A673 (cell line): Measurements from ENCODE around the gene DZIP1.

Experiments used
- EZH2 ChIP-seq: fragments of 200-600 bp; sonication (generic); IDR thresholded peaks from 2 replicates; pipeline ENCODE4 v1.6.1; 2017; ENCODE audit warnings: borderline replicate concordance, low read depth, mild to moderate bottlenecking, mixed read lengths, antibody characterized with exemption, low read length; ENCODE audit not compliant: poor library complexity, severe bottlenecking
- TF ChIP-seq, protein P1 (sequence below): fragments of 300-800, 200-600 bp; sonication (generic); conservative IDR thresholded peaks from 2 replicates; pipeline ENCODE4 v1.5.1; 2017; ENCODE audit warnings: low read depth, mild to moderate bottlenecking, antibody characterized with exemption, low read length, moderate library complexity, mixed read lengths

DNA sequence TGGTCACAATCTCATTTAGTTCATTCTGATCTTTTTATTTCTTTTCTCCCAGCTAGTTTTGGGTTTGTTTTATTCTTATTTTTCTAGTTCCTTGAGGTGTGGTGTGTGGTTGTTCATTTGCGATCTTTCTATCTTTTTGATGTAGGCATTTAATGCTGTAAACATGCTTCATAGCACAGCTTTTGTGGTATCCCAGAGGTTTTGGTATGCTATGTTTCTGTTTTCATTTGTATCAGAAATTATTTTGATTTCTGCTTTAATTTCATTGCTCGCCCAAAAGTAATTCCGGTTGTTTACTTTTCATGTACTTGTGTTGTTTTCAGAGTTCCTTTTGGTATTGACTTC lies 45.0 kb upstream of the DZIP1 start:
- TF ChIP-seq, protein P1, sequence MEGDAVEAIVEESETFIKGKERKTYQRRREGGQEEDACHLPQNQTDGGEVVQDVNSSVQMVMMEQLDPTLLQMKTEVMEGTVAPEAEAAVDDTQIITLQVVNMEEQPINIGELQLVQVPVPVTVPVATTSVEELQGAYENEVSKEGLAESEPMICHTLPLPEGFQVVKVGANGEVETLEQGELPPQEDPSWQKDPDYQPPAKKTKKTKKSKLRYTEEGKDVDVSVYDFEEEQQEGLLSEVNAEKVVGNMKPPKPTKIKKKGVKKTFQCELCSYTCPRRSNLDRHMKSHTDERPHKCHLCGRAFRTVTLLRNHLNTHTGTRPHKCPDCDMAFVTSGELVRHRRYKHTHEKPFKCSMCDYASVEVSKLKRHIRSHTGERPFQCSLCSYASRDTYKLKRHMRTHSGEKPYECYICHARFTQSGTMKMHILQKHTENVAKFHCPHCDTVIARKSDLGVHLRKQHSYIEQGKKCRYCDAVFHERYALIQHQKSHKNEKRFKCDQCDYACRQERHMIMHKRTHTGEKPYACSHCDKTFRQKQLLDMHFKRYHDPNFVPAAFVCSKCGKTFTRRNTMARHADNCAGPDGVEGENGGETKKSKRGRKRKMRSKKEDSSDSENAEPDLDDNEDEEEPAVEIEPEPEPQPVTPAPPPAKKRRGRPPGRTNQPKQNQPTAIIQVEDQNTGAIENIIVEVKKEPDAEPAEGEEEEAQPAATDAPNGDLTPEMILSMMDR, result no peak
- no peak for TF ChIP-seq EZH2
